ENCODE data around the gene CENPM. TPM values are rescaled to one million over a fixed set of nuclear protein-coding genes. Genes with fewer than 3 reads are reported as not detected.

CENPM gene
- polyA plus RNA-seq, 6 donors from 2014 or later, result 41.2 to 70.9 (median 53.0) TPM

GRCh38 chr22:41976070-41976901 lies 29.3 kb upstream of the CENPM start:
- Mint-ChIP-seq H3K27me3 (peaks cover 37 to 61% (median 60%) of the 10 kb centered on the region in 3 donors), H3K4me3 (peak overlapping the region; percentile 45 to 90 (median 81)), H3K36me3 (no peaks in the 10 kb centered on the region), H3K27ac (peak overlapping the region in 1 of 6 donors; percentile 14), H3K9me3 (no peaks in the 10 kb centered on the region), H3K4me1 (peaks cover 10 to 21% (median 13%) of the 10 kb centered on the region in 3 donors)
- ATAC-seq (ENCODE audit: low read depth in 2 of 2) (peak; percentile 72 to 75), DNase-seq (peak; percentile 46)

GRCh38 chr22:41975299-41976069 lies 28.5 kb upstream of the CENPM start:
- Mint-ChIP-seq H3K36me3 (no peaks in the 10 kb centered on the region), H3K27ac (no peak overlapping the region), H3K4me1 (peaks cover 10 to 21% (median 13%) of the 10 kb centered on the region in 3 donors), H3K9me3 (no peaks in the 10 kb centered on the region), H3K27me3 (peaks cover 37 to 69% (median 68%) of the 10 kb centered on the region in 3 donors), H3K4me3 (peak overlapping the region; percentile 45 to 90 (median 81))
- ATAC-seq (ENCODE audit: low read depth in 2 of 2), result no peak
- DNase-seq, result no peak

- H3K27me3 Mint-ChIP-seq, result peaks cover 37 to 72% (median 71%) of the 10 kb centered on the region in 3 donors
- H3K4me3 Mint-ChIP-seq, result peak overlapping the region in 2 of 8 donors; percentile 61 to 79
- no peaks in the 10 kb centered on the region for H3K9me3 Mint-ChIP-seq
- H3K36me3 Mint-ChIP-seq, result no peaks in the 10 kb centered on the region
- ATAC-seq (ENCODE audit: low read depth in 2 of 2) (peak in 1 of 2 donors; percentile 13), DNase-seq (no peak)
- peaks cover 10 to 21% (median 13%) of the 10 kb centered on the region in 3 donors for H3K4me1 Mint-ChIP-seq
- no peak overlapping the region for H3K27ac Mint-ChIP-seq
These were observed 27.8 kb upstream of the CENPM start for GRCh38 chr22:41974691-41975290.

GRCh38 chr22:41971431-41971830 lies 24.5 kb upstream of the CENPM start:
- ATAC-seq (ENCODE audit: low read depth in 2 of 2), result no peak
- Mint-ChIP-seq H3K27ac (no peak overlapping the region), H3K4me3 (no peak overlapping the region), H3K9me3 (no peaks in the 10 kb centered on the region), H3K27me3 (peaks cover 33 to 48% (median 44%) of the 10 kb centered on the region in 3 donors), H3K4me1 (peaks cover 8 to 13% (median 12%) of the 10 kb centered on the region in 3 donors), H3K36me3 (no peaks in the 10 kb centered on the region)
- DNase-seq, result no peak

GRCh38 chr22:41970601-41971000 lies 23.6 kb upstream of the CENPM start:
- Mint-ChIP-seq H3K4me3 (no peak overlapping the region), H3K9me3 (no peaks in the 10 kb centered on the region), H3K27ac (no peak overlapping the region), H3K4me1 (peaks cover 1 to 7% (median 4%) of the 10 kb centered on the region in 3 donors), H3K36me3 (no peaks in the 10 kb centered on the region), H3K27me3 (peaks cover 26 to 40% (median 36%) of the 10 kb centered on the region in 3 donors)
- DNase-seq (no peak), ATAC-seq (ENCODE audit: low read depth in 2 of 2) (no peak)

GRCh38 chr22:41969110-41969646 lies 22.2 kb upstream of the CENPM start, which contains the start of gene SEPTIN3:
Gene SEPTIN3, plus strand, starts transcription at chr22:41969443. Its CDS starts 2,050 bp downstream, at chr22:41971493.
- Mint-ChIP-seq H3K36me3 (no peaks in the 10 kb centered on the region), H3K9me3 (no peaks in the 10 kb centered on the region), H3K4me1 (peaks cover 0 to 7% (median 0%) of the 10 kb centered on the region in 3 donors), H3K4me3 (no peak within 1 kb of the TSS), H3K27me3 (peaks cover 16 to 31% (median 28%) of the 10 kb centered on the region in 3 donors), H3K27ac (peak within 1 kb of the TSS in 2 of 6 donors; percentile 4 to 15)
- DNase-seq, result no peak
- ATAC-seq (ENCODE audit: low read depth in 2 of 2), result no peak

GRCh38 chr22:41968601-41969000 lies 21.6 kb upstream of the CENPM start:
- ATAC-seq (ENCODE audit: low read depth in 2 of 2) (no peak), DNase-seq (no peak)
- no peaks in the 10 kb centered on the region for H3K36me3 Mint-ChIP-seq
- peak overlapping the region in 1 of 6 donors; percentile 4 for H3K27ac Mint-ChIP-seq
- peaks cover 16 to 31% (median 28%) of the 10 kb centered on the region in 3 donors for H3K27me3 Mint-ChIP-seq
- no peak overlapping the region for H3K4me3 Mint-ChIP-seq
- peaks cover 0 to 1% (median 0%) of the 10 kb centered on the region in 7 donors for H3K9me3 Mint-ChIP-seq
- peaks cover 0 to 7% (median 0%) of the 10 kb centered on the region in 3 donors for H3K4me1 Mint-ChIP-seq

- H3K27ac Mint-ChIP-seq, result no peak overlapping the region
- H3K4me1 Mint-ChIP-seq, result peaks cover 0 to 4% (median 0%) of the 10 kb centered on the region in 3 donors
- H3K27me3 Mint-ChIP-seq, result peaks cover 5 to 20% (median 15%) of the 10 kb centered on the region in 3 donors
- H3K9me3 Mint-ChIP-seq, result peaks cover 0 to 1% (median 0%) of the 10 kb centered on the region in 7 donors
- peak overlapping the region in 1 of 8 donors; percentile 15 for H3K4me3 Mint-ChIP-seq
- DNase-seq, result peak; percentile 41
- H3K36me3 Mint-ChIP-seq, result no peaks in the 10 kb centered on the region
- ATAC-seq (ENCODE audit: low read depth in 2 of 2), result peak; percentile 56 to 84
These were observed 19.8 kb upstream of the CENPM start for GRCh38 chr22:41966607-41967240.

GRCh38 chr22:41966225-41966606 lies 19.3 kb upstream of the CENPM start:
- no peak overlapping the region for H3K4me3 Mint-ChIP-seq
- H3K9me3 Mint-ChIP-seq, result peaks cover 0 to 1% (median 0%) of the 10 kb centered on the region in 7 donors
- H3K27ac Mint-ChIP-seq, result no peak overlapping the region
- H3K4me1 Mint-ChIP-seq, result peaks cover 0 to 4% (median 0%) of the 10 kb centered on the region in 3 donors
- H3K27me3 Mint-ChIP-seq, result peaks cover 5 to 15% (median 10%) of the 10 kb centered on the region in 3 donors
- no peak for ATAC-seq (ENCODE audit: low read depth in 2 of 2)
- H3K36me3 Mint-ChIP-seq, result no peaks in the 10 kb centered on the region
- DNase-seq, result no peak

GRCh38 chr22:41964112-41964491 lies 17.1 kb upstream of the CENPM start:
- peaks cover 0 to 9% (median 4%) of the 10 kb centered on the region in 3 donors for H3K4me1 Mint-ChIP-seq
- DNase-seq (no peak), ATAC-seq (ENCODE audit: low read depth in 2 of 2) (no peak)
- no peak overlapping the region for H3K4me3 Mint-ChIP-seq
- H3K9me3 Mint-ChIP-seq, result peaks cover 0 to 1% (median 0%) of the 10 kb centered on the region in 7 donors
- H3K27me3 Mint-ChIP-seq, result peaks cover 0 to 5% (median 5%) of the 10 kb centered on the region in 3 donors
- no peak overlapping the region for H3K27ac Mint-ChIP-seq
- no peaks in the 10 kb centered on the region for H3K36me3 Mint-ChIP-seq

- H3K4me3 Mint-ChIP-seq, result no peak overlapping the region
- peaks cover 0 to 9% (median 4%) of the 10 kb centered on the region in 3 donors for H3K4me1 Mint-ChIP-seq
These were observed 16.6 kb upstream of the CENPM start for GRCh38 chr22:41963453-41964111.

More at GRCh38 chr22:41963453-41964111, 16.6 kb upstream of the CENPM start:
- ATAC-seq (ENCODE audit: low read depth in 2 of 2), result no peak
- Mint-ChIP-seq H3K27me3 (peaks cover 0 to 4% (median under 1%) of the 10 kb centered on the region in 3 donors), H3K27ac (no peak overlapping the region), H3K36me3 (no peaks in the 10 kb centered on the region), H3K9me3 (peaks cover 0 to 1% (median 0%) of the 10 kb centered on the region in 7 donors)
- no peak for DNase-seq

Data from naive B cell (primary cell).